ENCODE measurements around the gene ZNF641.
A peak's percentile ranks its signal among the peaks of the same experiment; 100 is the strongest.
"Not testable (repeated sequence)": the region's sequence is repeated elsewhere in the genome, so short reads cannot be mapped to it uniquely, and the experiment has no call there.

The ZNF641 gene

DNA sequence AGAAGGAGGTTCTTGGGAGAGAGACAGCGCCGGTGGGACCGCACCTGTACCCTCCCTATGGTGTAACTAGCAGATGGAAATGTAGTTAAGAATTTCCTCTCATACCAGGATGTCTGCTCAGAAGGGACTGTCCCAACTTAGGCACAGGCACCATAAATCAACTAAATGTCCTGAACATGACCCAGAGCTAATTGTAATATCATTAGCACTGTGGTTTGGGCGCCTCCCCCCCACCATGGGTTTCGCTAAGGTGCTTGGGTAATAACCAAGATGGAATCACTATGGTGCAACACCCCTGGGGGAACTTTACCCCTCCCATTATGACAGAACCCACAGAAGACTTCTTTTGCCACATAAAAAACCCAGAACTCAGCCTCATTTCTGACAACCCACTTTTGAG lies 15.9 kb downstream of the ZNF641 start:
- no peak for DNase-seq (ENCODE audit: low read depth)

DNA sequence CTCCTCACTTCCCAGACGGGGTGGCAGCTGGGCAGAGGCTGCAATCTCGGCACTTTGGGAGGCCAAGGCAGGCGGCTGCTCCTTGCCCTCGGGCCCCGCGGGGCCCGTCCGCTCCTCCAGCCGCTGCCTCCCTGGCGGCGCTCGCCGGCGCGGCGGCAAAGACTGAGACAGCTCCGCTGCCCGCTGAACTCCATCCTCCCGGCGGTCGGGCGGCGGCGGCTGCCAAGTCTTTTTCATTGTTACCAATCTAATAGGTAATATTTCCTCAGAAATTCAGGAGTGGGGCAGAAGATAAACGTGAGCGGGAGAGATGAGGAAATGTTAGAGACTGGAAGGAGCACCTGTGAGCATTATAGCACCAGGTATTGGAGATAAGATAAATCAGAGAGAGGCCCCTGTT lies 17.0 kb downstream of the ZNF641 start:
- not testable (repeated sequence) for DNase-seq (ENCODE audit: low read depth)

DNA sequence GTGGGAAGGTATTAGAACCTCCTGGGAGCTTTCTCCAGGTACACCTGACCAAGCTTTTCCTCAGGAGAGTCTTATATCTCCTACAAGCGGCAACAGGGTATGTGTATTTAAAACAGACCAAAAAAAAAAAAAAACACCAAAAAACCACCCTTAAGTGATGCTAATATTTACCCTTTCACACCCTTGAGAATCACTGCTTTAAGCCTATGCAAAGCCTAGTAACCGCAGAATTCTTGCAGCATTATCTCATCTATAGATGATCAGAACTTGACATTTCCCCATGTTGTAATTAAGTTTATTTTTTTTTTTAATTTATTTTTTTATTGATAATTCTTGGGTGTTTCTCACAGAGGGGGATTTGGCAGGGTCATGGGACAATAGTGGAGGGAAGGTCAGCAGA lies 19.3 kb downstream of the ZNF641 start:
- DNase-seq (ENCODE audit: low read depth) = no peak

- DNase-seq (ENCODE audit: low read depth) = no peak
These were observed 21.4 kb downstream of the ZNF641 start for GRCh38 chr12:48329199-48329939.

DNA sequence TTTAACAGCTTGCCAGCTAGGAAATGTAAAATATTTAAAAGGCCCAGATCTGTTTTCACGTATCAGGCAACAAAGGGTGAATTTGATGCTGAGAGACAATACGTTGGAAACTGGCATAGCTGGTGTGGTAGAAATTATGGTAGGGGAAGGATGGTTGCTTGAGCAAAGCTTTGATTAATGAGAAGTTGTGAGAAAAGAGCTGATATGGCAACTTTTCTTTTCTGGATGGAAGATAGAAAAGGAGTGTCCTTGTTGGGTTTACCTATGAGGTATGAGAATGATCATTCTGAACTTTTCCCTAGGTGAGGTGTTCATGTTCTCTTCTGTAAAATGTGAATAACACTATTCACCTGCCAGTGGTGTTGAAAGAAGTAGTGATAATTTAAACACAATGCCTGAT lies 34.2 kb downstream of the ZNF641 start:
- DNase-seq (ENCODE audit: low read depth) = no peak

DNA sequence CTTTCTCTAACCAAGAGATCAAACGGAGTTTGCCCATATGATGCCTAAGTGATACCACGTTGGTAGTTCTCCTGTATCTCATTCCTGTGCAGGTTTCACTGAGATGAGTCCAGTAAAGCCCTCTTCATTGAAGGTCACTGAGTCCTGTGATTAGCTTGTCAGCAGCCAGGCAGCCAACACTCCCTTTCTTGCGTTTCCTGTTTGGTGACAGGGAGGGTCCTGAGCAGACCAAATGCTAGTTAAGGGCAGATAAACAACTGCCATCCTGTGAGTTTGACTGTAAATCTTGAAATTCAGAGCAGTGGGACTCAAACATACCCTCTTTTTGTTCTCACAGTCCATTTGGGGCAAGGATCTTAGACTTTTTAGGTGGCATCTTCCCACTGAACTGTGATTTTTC lies 39.4 kb downstream of the ZNF641 start:
- DNase-seq (ENCODE audit: low read depth) = no peak

- DNase-seq (ENCODE audit: low read depth) = no peak
These were observed 43.5 kb downstream of the ZNF641 start for GRCh38 chr12:48307269-48307668.

- DNase-seq (ENCODE audit: low read depth) = no peak
These were observed 45.5 kb downstream of the ZNF641 start for GRCh38 chr12:48305190-48305589.

DNA sequence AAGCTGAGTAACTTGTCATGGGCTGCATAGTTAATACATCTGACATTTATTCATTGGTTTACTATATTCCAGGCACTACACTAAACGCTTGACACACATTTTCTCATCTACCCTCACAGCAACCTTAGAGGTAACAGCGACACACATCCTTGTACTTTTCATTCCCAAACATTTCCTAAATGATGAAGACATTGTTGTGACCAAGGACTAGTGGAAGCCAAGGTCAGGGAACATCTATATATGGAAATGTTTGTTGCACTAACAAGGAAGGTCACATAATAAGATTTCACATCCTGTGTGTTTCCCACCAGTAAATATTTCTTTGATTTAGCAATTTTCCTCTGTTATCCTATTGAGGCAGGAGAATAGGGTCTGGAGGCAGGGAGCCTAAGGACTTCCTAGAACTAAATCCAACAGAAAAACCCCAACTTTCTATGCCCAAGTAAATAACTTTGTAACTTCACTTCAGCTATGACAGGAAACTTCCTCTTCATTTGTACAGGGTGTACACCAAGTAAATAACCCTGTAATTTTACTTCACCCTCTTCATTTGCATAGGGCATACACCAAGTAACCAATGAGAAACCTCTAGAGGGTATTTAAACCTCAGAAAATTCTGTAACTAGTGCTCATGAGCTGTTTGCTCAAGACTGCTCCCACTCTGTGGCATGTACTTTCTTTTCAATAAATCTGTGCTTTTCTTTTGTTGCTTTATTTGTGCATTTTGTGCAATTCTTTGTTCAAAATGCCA lies 48.4 kb downstream of the ZNF641 start:
- no peak for DNase-seq (ENCODE audit: low read depth)

- DNase-seq (ENCODE audit: low read depth) = no peak
These were observed 49.9 kb downstream of the ZNF641 start for GRCh38 chr12:48300774-48301173.

DNA sequence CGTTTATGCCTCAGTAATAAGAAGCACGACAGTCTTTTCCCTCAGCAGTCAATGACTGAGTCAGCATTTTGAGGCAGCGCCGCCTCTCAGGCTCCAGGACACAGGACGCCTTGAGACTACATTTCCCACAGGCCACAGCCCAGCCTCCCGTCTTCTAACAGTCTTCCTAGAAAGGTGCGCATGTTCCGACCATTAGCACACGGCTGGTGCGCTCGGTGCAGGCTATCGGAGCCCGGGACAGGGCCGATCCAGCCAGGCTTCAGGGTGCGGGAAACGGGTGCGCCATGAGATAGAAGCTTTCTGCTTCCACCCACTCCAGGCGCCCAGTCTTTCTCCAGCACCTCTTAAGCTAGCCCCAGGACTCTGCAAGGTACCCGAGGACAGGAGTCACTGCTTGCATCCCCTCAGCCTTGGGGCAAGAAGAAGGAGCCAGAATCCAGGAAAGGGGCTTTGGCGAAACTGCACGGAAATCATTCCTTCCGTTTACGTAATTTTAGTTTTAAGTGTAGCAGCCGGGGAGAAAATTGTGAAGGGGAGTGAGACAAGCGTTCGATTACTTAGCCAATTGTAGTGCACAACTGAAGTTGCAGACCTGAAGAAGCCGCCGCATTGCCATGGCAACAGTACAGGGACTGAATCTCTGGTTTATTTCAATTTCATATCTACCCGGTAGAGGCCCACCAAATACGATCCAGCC lies 54.0 kb downstream of the ZNF641 start:
- peak; percentile 8 for DNase-seq (ENCODE audit: low read depth)

GRCh38 chr12:48292040-48292439 lies 58.7 kb downstream of the ZNF641 start:
- DNase-seq (ENCODE audit: low read depth) = no peak

- DNase-seq (ENCODE audit: low read depth) = no peak
These were observed 59.2 kb downstream of the ZNF641 start for GRCh38 chr12:48291511-48291910.

- DNase-seq (ENCODE audit: low read depth) = no peak
These were observed 62.1 kb downstream of the ZNF641 start for GRCh38 chr12:48288387-48289268.
